Suppressor macrophage treated with lipopolysaccharide for 4 hours (primary cell): ENCODE measurements around the gene TTLL6.

ENCODE experiments used
- DNase-seq: peaks from one replicate; pipeline ENCODE4 v3.0.0-alpha.2; 2020

TTLL6 gene

GRCh38 chr17:48735062-48735351, 82.0 kb downstream of the TTLL6 start:
- DNase-seq = no peak

GRCh38 chr17:48734333-48735061, 82.5 kb downstream of the TTLL6 start:
- DNase-seq = no peak

GRCh38 chr17:48733632-48734328, 83.2 kb downstream of the TTLL6 start:
- DNase-seq = no peak

GRCh38 chr17:48732688-48733629, 84.1 kb downstream of the TTLL6 start:
- no peak for DNase-seq

- no peak for DNase-seq
Observed at GRCh38 chr17:48731355-48731754, 85.7 kb downstream of the TTLL6 start.

GRCh38 chr17:48730240-48730550, 86.8 kb downstream of the TTLL6 start:
- DNase-seq = no peak

GRCh38 chr17:48729335-48730239, 87.4 kb downstream of the TTLL6 start:
- no peak for DNase-seq

- no peak for DNase-seq
Observed at GRCh38 chr17:48728232-48729231, 88.5 kb downstream of the TTLL6 start, which contains the start of gene HOXB13. Gene HOXB13 (minus strand): TSS chr17:48728750. CDS start chr17:48728593, 157 bp downstream.

- DNase-seq = no peak
Observed at GRCh38 chr17:48727415-48728175, 89.4 kb downstream of the TTLL6 start.

- DNase-seq = no peak
Observed at GRCh38 chr17:48726916-48727286, 90.1 kb downstream of the TTLL6 start.

GRCh38 chr17:48726114-48726915, 90.7 kb downstream of the TTLL6 start:
- no peak for DNase-seq

- no peak for DNase-seq
Observed at GRCh38 chr17:48725288-48726064, 91.6 kb downstream of the TTLL6 start.

GRCh38 chr17:48725004-48725287, 92.1 kb downstream of the TTLL6 start:
- DNase-seq = no peak

GRCh38 chr17:48724251-48725003, 92.6 kb downstream of the TTLL6 start:
- peak; percentile 89 for DNase-seq

- DNase-seq = no peak
Observed at GRCh38 chr17:48723423-48724250, 93.4 kb downstream of the TTLL6 start.

GRCh38 chr17:48722915-48723422, 94.1 kb downstream of the TTLL6 start, which contains the start of gene PRAC2:
Gene PRAC2 (plus strand): TSS chr17:48723185. CDS start chr17:48724411, 1,226 bp downstream.
- no peak for DNase-seq
